ENCODE data around the gene GDF3. TPM values are rescaled to one million over a fixed set of nuclear protein-coding genes. Genes with fewer than 3 reads are reported as not detected.
"Not testable (repeated sequence)": the region's sequence is repeated elsewhere in the genome, so short reads cannot be mapped to it uniquely, and the experiment has no call there.

The GDF3 gene
- 1.0 TPM for total RNA-seq

GRCh38 chr12:7695566-7696197 lies at the start of gene GDF3:
GDF3 (minus strand) TSS chr12:7695775; CDS start chr12:7695728, 47 bp downstream.
- Histone ChIP-seq H3K36me3 (ENCODE audit: control insufficient read depth in 3 of 3, insufficient read depth in 3 of 3, low read length in 3 of 3) (no peaks in the 10 kb centered on the region), H3K9ac (ENCODE audit: low read depth in 1 of 3, low read length in 3 of 3) (no peak within 1 kb of the TSS), H3K9me3 (ENCODE audit: control insufficient read depth in 3 of 3, low read length in 3 of 3) (no peaks in the 10 kb centered on the region), H3K4me1 (ENCODE audit: control insufficient read depth in 3 of 3, insufficient read depth in 3 of 3, low read length in 3 of 3) (peaks cover 0 to 2% (median 0%) of the 10 kb centered on the region in 3 donors), H3K4me3 (ENCODE audit: low read length in 3 of 3) (no peak within 1 kb of the TSS), H3K27ac (ENCODE audit: low read depth, low read length) (no peak within 1 kb of the TSS), H3K27me3 (ENCODE audit: control insufficient read depth in 3 of 3, insufficient read depth in 3 of 3, low read length in 3 of 3) (no peaks in the 10 kb centered on the region)

GRCh38 chr12:7732993-7733392 lies 37.4 kb upstream of the GDF3 start:
- Histone ChIP-seq H3K4me3 (ENCODE audit: low read length in 3 of 3) (no peak overlapping the region), H3K4me1 (ENCODE audit: control insufficient read depth in 3 of 3, insufficient read depth in 3 of 3, low read length in 3 of 3) (no peaks in the 10 kb centered on the region)

GRCh38 chr12:7731486-7731885 lies 35.9 kb upstream of the GDF3 start:
- Histone ChIP-seq H3K9me3 (ENCODE audit: control insufficient read depth in 3 of 3, low read length in 3 of 3) (peaks cover 0 to 2% (median 0%) of the 10 kb centered on the region in 3 donors), H3K27me3 (ENCODE audit: control insufficient read depth in 3 of 3, insufficient read depth in 3 of 3, low read length in 3 of 3) (no peaks in the 10 kb centered on the region), H3K9ac (ENCODE audit: low read depth in 1 of 3, low read length in 3 of 3) (no peak overlapping the region), H3K36me3 (ENCODE audit: control insufficient read depth in 3 of 3, insufficient read depth in 3 of 3, low read length in 3 of 3) (no peaks in the 10 kb centered on the region), H3K4me3 (ENCODE audit: low read length in 3 of 3) (no peak overlapping the region), H3K27ac (ENCODE audit: low read depth, low read length) (no peak overlapping the region), H3K4me1 (ENCODE audit: control insufficient read depth in 3 of 3, insufficient read depth in 3 of 3, low read length in 3 of 3) (no peaks in the 10 kb centered on the region)

More at GRCh38 chr12:7732993-7733392, 37.4 kb upstream of the GDF3 start:
- Histone ChIP-seq H3K9ac (ENCODE audit: low read depth in 1 of 3, low read length in 3 of 3) (no peak overlapping the region), H3K27me3 (ENCODE audit: control insufficient read depth in 3 of 3, insufficient read depth in 3 of 3, low read length in 3 of 3) (no peaks in the 10 kb centered on the region), H3K9me3 (ENCODE audit: control insufficient read depth in 3 of 3, low read length in 3 of 3) (peaks cover 0 to 2% (median 0%) of the 10 kb centered on the region in 3 donors), H3K36me3 (ENCODE audit: control insufficient read depth in 3 of 3, insufficient read depth in 3 of 3, low read length in 3 of 3) (no peaks in the 10 kb centered on the region), H3K27ac (ENCODE audit: low read depth, low read length) (no peak overlapping the region)

- not testable (repeated sequence) for H3K27me3 ChIP-seq (ENCODE audit: control insufficient read depth in 3 of 3, insufficient read depth in 3 of 3, low read length in 3 of 3); H3K4me3 ChIP-seq (ENCODE audit: low read length in 3 of 3); H3K9ac ChIP-seq (ENCODE audit: low read depth in 1 of 3, low read length in 3 of 3)
These were observed 35.4 kb upstream of the GDF3 start for GRCh38 chr12:7730984-7731383.

GRCh38 chr12:7729746-7730145 lies 34.2 kb upstream of the GDF3 start:
- Histone ChIP-seq H3K27me3 (ENCODE audit: control insufficient read depth in 3 of 3, insufficient read depth in 3 of 3, low read length in 3 of 3) (no peaks in the 10 kb centered on the region), H3K9me3 (ENCODE audit: control insufficient read depth in 3 of 3, low read length in 3 of 3) (peaks cover 0 to 2% (median 0%) of the 10 kb centered on the region in 3 donors), H3K9ac (ENCODE audit: low read depth in 1 of 3, low read length in 3 of 3) (no peak overlapping the region), H3K4me1 (ENCODE audit: control insufficient read depth in 3 of 3, insufficient read depth in 3 of 3, low read length in 3 of 3) (no peaks in the 10 kb centered on the region), H3K36me3 (ENCODE audit: control insufficient read depth in 3 of 3, insufficient read depth in 3 of 3, low read length in 3 of 3) (no peaks in the 10 kb centered on the region), H3K4me3 (ENCODE audit: low read length in 3 of 3) (no peak overlapping the region), H3K27ac (ENCODE audit: low read depth, low read length) (no peak overlapping the region)

More at GRCh38 chr12:7730984-7731383, 35.4 kb upstream of the GDF3 start:
- not testable (repeated sequence) for H3K4me1 ChIP-seq (ENCODE audit: control insufficient read depth in 3 of 3, insufficient read depth in 3 of 3, low read length in 3 of 3); H3K36me3 ChIP-seq (ENCODE audit: control insufficient read depth in 3 of 3, insufficient read depth in 3 of 3, low read length in 3 of 3); H3K27ac ChIP-seq (ENCODE audit: low read depth, low read length); H3K9me3 ChIP-seq (ENCODE audit: control insufficient read depth in 3 of 3, low read length in 3 of 3)

GRCh38 chr12:7723926-7724325 lies 28.4 kb upstream of the GDF3 start:
- no peak overlapping the region for H3K4me3 ChIP-seq (ENCODE audit: low read length in 3 of 3)
- no peak overlapping the region for H3K9ac ChIP-seq (ENCODE audit: low read depth in 1 of 3, low read length in 3 of 3)
- H3K27ac ChIP-seq (ENCODE audit: low read depth, low read length), result no peak overlapping the region
- H3K9me3 ChIP-seq (ENCODE audit: control insufficient read depth in 3 of 3, low read length in 3 of 3), result peaks cover 0 to 2% (median 0%) of the 10 kb centered on the region in 3 donors
- H3K36me3 ChIP-seq (ENCODE audit: control insufficient read depth in 3 of 3, insufficient read depth in 3 of 3, low read length in 3 of 3), result no peaks in the 10 kb centered on the region
- H3K27me3 ChIP-seq (ENCODE audit: control insufficient read depth in 3 of 3, insufficient read depth in 3 of 3, low read length in 3 of 3), result no peaks in the 10 kb centered on the region
- H3K4me1 ChIP-seq (ENCODE audit: control insufficient read depth in 3 of 3, insufficient read depth in 3 of 3, low read length in 3 of 3), result no peaks in the 10 kb centered on the region

GRCh38 chr12:7719946-7720730 lies 24.6 kb upstream of the GDF3 start:
- Histone ChIP-seq H3K36me3 (ENCODE audit: control insufficient read depth in 3 of 3, insufficient read depth in 3 of 3, low read length in 3 of 3) (no peaks in the 10 kb centered on the region), H3K9me3 (ENCODE audit: control insufficient read depth in 3 of 3, low read length in 3 of 3) (no peaks in the 10 kb centered on the region), H3K4me1 (ENCODE audit: control insufficient read depth in 3 of 3, insufficient read depth in 3 of 3, low read length in 3 of 3) (no peaks in the 10 kb centered on the region), H3K27me3 (ENCODE audit: control insufficient read depth in 3 of 3, insufficient read depth in 3 of 3, low read length in 3 of 3) (no peaks in the 10 kb centered on the region), H3K27ac (ENCODE audit: low read depth, low read length) (no peak overlapping the region), H3K4me3 (ENCODE audit: low read length in 3 of 3) (no peak overlapping the region), H3K9ac (ENCODE audit: low read depth in 1 of 3, low read length in 3 of 3) (no peak overlapping the region)

GRCh38 chr12:7716381-7716780 lies 20.8 kb upstream of the GDF3 start:
- no peaks in the 10 kb centered on the region for H3K27me3 ChIP-seq (ENCODE audit: control insufficient read depth in 3 of 3, insufficient read depth in 3 of 3, low read length in 3 of 3)

GRCh38 chr12:7712841-7713442 lies 17.4 kb upstream of the GDF3 start:
- Histone ChIP-seq H3K27ac (ENCODE audit: low read depth, low read length) (no peak overlapping the region), H3K27me3 (ENCODE audit: control insufficient read depth in 3 of 3, insufficient read depth in 3 of 3, low read length in 3 of 3) (no peaks in the 10 kb centered on the region), H3K4me3 (ENCODE audit: low read length in 3 of 3) (no peak overlapping the region), H3K36me3 (ENCODE audit: control insufficient read depth in 3 of 3, insufficient read depth in 3 of 3, low read length in 3 of 3) (no peaks in the 10 kb centered on the region), H3K9me3 (ENCODE audit: control insufficient read depth in 3 of 3, low read length in 3 of 3) (no peaks in the 10 kb centered on the region), H3K4me1 (ENCODE audit: control insufficient read depth in 3 of 3, insufficient read depth in 3 of 3, low read length in 3 of 3) (no peaks in the 10 kb centered on the region), H3K9ac (ENCODE audit: low read depth in 1 of 3, low read length in 3 of 3) (no peak overlapping the region)

More at GRCh38 chr12:7716381-7716780, 20.8 kb upstream of the GDF3 start:
- Histone ChIP-seq H3K9me3 (ENCODE audit: control insufficient read depth in 3 of 3, low read length in 3 of 3) (no peaks in the 10 kb centered on the region), H3K4me1 (ENCODE audit: control insufficient read depth in 3 of 3, insufficient read depth in 3 of 3, low read length in 3 of 3) (no peaks in the 10 kb centered on the region), H3K36me3 (ENCODE audit: control insufficient read depth in 3 of 3, insufficient read depth in 3 of 3, low read length in 3 of 3) (no peaks in the 10 kb centered on the region), H3K27ac (ENCODE audit: low read depth, low read length) (no peak overlapping the region), H3K9ac (ENCODE audit: low read depth in 1 of 3, low read length in 3 of 3) (no peak overlapping the region), H3K4me3 (ENCODE audit: low read length in 3 of 3) (no peak overlapping the region)

- Histone ChIP-seq H3K36me3 (ENCODE audit: control insufficient read depth in 3 of 3, insufficient read depth in 3 of 3, low read length in 3 of 3) (no peaks in the 10 kb centered on the region), H3K27me3 (ENCODE audit: control insufficient read depth in 3 of 3, insufficient read depth in 3 of 3, low read length in 3 of 3) (no peaks in the 10 kb centered on the region), H3K4me3 (ENCODE audit: low read length in 3 of 3) (no peak within 1 kb of the TSS), H3K4me1 (ENCODE audit: control insufficient read depth in 3 of 3, insufficient read depth in 3 of 3, low read length in 3 of 3) (no peaks in the 10 kb centered on the region), H3K9me3 (ENCODE audit: control insufficient read depth in 3 of 3, low read length in 3 of 3) (no peaks in the 10 kb centered on the region), H3K27ac (ENCODE audit: low read depth, low read length) (no peak within 1 kb of the TSS), H3K9ac (ENCODE audit: low read depth in 1 of 3, low read length in 3 of 3) (no peak within 1 kb of the TSS)
These were observed 15.6 kb upstream of the GDF3 start, which contains the start of gene DPPA3 for GRCh38 chr12:7711133-7711532. DPPA3 (plus strand) TSS chr12:7711433; CDS start chr12:7711571, 138 bp downstream.

Data from skeletal muscle tissue (tissue), 4 donors.